Measurements from ENCODE around the gene CUL1.

CUL1 gene

DNA sequence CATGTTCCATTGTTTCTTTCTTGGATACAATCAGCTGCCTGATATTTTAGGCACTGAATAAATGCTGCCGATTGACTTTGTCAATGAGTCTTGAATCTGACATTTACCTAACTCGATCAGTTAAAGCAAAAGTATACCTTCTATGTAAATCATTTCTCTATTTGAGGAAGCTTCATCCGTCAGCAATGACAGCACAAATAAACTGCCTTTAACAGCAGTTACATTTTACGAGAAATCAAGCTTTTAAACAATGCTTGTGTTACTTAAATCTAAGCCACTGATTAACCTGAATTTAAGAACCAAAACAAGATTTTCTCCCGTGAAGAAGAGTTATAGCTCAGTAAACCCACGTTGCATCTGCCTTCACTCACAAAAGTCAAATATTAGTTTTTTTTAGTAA lies 71.3 kb downstream of the CUL1 start:
- no peak for DNase-seq

DNA sequence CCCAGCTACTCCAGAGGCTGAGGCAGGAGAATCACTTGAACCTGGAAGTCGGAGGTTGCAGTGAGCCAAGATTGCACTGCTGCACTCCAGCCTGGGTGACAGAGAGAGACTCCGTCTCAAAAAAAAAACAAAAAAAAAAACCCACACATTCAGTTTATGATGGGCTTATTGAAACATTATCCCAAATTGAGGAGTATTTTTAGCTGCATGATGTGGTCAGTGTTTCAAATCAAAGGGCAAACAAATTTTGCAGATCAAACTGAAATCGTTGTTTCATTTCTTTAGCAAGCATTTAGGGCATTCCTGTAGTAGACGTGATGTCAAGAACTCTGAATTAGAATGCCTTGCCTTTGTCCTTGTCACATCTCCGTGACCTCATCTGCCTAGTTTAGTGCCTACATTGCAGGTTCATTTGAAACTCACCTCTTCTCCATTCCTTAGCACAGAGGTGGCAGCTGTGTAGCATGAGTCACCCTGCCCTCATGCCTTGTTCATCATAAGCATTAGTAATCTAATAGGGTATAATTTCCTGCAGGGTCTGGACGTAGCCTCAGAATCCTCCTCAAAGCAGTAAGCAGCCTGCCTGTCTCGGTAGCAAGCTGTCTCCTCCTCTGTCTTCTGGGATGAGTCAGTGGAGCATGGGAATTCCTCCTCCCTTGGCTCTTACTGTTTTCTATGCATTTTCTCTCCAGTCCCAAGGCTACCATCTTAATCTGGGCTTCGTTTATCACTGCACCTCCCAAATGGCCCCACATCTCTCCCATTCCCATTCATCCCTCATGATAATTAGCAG lies 73.8 kb downstream of the CUL1 start:
- DNase-seq: peak in 1 of 5 experiments; percentile 33

- peak in 2 of 5 experiments; percentile 31 to 91 for DNase-seq
Observed at GRCh38 chr7:148773334-148773733, 74.6 kb downstream of the CUL1 start.

DNA sequence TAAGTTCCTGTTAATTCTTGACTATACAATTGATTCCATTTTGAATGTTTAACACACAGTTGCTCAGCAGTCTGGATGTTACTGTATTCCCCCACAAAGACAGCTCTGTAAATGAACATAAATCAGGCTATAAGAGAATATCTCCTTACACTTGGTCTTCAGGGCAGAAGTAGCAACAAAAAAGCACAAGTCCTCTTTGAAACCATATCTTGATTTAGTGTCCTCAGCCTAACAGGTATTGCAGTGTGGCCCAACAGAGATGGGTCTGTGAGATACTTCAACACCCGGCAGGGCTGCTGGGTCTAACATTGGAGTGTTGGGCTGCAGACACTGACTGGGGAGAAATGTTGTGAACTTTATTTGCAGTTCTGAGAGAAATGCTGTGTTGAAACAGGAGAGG lies 75.8 kb downstream of the CUL1 start:
- DNase-seq: no peak

DNA sequence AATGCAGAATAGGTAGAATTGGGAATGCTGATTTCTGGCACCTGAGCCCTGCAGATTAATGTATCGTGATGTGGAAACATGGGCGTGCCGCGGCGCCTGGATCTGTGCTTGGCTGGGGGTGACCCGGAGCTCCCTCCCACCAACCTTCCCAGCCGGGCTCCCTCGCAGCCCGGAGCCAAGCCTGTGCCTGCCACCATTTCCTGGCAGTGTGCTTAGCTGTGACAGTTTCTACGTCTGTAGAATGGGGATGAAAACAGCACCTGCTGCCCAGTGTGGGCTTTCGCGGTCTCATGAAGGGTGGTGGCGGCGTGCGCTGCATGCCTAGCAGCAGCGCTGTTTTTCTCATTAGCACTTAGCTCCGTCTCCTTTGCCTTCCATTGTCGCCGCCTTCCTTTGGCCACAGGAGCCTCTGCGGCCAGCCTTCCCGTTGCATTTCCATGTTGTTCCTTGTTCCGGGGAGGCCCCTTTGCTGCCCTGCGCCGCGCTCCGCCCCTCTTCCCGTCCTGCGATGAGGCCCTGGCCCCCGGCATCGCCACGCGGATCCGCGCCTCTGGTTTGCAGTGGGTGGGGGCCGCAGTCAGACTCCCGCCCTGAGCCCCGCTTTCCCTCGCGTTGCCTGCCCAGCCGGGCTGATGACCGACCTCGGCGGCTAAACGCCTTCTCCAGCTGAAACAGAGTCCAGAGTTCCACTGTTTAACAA lies 84.2 kb downstream of the CUL1 start:
- DNase-seq: no peak

DNA sequence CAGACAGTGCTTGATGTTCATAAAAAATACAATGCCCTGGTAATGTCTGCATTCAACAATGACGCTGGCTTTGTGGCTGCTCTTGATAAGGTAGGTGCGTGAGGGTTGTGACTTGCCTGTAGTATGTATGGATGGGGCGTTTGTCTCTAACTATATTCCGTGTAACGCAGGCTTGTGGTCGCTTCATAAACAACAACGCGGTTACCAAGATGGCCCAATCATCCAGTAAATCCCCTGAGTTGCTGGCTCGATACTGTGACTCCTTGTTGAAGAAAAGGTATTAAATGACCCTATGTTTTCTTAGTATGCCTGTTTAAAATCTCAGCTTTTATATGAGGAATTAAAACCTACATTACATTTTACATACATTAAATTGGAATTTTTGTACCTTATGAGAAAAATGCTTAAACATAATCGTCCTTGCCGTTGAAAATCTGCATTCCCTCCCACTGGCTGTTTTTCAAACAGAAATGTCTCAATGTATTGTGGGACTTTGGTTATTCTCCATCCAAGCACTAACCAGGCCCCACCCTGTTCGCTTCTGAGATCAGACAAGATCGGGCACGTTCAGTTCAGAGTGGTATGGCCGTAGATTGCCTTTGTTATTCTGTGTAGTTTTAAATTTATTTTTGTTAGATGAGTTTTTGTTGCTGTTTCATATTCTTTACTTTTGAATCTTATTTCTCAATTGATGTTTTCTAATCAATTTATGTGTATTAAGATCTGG lies 85.3 kb downstream of the CUL1 start:
- no peak for DNase-seq

DNA sequence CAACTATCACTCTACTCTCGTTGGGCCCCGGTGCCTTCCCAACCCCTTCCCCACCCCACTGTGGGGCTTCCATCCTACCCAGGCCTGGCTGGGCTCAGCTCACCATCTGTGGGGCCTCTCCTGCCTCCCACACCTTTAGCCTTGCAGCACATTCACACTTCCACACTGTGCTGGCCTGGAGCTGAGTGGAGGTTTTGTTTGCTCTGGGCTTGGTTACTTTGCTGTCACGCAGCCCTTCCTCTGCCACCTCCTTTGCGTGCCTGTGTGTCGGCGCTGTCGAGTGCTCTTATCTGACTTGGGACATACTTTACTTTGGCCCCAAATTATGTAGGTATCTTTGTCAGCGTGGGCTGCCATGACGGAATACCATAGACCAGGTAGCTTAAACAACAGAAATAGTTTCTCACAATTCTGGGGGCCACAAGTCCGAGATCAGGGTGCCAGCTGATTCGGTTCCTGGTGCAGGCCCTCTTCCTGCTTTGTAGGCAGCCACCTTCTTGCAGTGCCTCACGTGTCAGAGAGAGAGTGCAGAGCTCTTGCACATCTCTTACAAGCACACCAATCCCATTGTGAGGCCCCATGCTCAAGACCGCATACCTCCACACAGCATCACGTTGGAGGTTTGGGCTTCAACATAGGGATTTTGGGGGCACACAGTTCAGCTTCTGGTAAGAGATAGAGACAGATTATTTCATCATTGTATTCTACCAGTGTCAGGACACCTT lies 89.0 kb downstream of the CUL1 start:
- DNase-seq: no peak

GRCh38 chr7:148789220-148789619 lies 90.5 kb downstream of the CUL1 start:
- no peak for DNase-seq

DNA sequence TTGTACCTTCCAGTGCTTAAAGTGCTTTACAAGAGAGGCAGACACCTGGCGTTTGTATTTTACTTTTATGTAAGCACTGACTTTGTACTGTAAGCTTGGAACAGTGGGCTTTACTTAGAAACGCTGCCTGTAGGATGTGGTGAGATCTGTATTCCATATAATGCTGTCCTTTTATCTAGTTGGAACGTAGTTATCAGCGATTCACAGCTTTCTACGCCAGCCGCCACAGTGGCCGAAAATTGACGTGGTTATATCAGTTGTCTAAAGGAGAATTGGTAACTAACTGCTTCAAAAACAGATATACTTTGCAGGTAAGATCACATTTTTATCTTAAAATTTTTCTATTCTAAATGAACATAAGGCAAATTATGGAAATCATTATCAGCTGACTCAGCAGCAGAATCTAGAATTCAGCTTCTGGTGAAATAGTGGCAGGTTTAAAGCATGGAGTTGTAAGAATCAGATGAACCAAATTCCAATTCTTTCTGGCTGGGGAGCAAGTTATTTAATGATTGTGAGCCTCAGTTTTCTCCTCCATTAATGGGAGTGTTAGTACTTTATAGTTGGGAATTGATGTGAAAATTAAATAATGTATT lies 91.5 kb downstream of the CUL1 start:
- no peak for DNase-seq

DNA sequence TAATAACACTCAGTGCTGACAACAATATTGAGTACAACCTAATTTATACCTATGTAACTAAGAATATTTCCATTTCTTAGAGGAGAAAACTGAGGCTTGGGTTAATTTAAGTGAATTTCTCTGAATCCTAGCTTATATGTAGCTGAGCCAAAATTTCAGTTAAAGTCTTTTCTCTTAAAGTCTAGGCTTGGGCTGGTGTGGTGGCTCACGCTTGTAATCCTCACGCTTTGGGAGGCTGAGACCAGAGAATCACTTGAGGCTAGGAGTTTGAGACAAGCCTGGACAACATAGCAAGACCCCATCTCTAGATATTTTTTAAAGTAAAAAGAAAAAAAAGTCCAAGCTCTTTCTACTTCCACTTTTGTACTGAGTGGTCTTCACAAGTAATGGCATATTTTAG lies 92.1 kb downstream of the CUL1 start:
- DNase-seq: no peak

DNA sequence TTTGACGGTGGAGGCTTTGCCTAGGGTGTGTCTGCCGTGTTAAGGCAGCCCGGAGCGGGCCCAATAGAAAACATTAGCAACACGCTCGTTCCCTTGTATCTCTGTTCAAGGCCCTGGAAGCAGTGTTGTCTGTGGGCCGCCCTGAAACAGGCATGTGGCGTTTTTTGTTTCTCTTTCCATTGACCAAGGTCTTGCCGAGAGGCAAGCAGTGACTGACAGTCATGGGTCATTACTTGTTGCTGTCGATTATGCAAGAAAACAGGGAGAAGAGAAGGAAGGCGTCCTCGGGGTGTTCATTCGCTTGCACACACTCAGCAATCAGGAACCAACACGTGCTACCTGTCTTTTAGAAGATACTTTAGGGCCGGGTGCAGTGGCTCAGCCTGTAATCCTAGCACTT lies 92.8 kb downstream of the CUL1 start:
- DNase-seq: no peak

GRCh38 chr7:148793590-148793989 lies 94.9 kb downstream of the CUL1 start:
- DNase-seq: no peak

- DNase-seq: no peak
Observed at GRCh38 chr7:148794476-148794875, 95.8 kb downstream of the CUL1 start.

GRCh38 chr7:148796841-148797240 lies 98.1 kb downstream of the CUL1 start:
- DNase-seq: no peak

GRCh38 chr7:148799893-148800555 lies 101.3 kb downstream of the CUL1 start:
- no peak for DNase-seq

- DNase-seq: no peak
Observed at GRCh38 chr7:148800677-148801076, 102.0 kb downstream of the CUL1 start.

DNA sequence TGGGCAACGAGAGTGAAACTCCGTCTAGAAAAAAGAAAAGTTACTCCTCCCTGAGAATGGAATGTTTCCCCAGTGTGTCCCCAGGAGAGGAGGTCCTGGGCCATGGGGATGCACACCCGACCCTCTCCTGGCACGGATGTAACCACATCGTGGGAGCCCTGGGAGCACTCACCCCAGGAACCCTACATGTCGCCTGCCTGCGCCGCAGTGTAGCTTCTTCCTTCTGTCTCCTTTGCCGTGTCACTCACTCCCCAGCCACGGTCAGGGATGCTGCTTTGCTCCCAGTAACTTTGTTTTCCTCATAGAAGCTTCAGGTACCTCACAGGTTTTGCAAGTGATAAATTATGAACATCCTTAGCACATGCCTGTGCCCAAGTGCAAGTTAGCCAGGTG lies 103.4 kb downstream of the CUL1 start:
- no peak for DNase-seq

- no peak for DNase-seq
Observed at GRCh38 chr7:148803094-148803493, 104.4 kb downstream of the CUL1 start.

DNA sequence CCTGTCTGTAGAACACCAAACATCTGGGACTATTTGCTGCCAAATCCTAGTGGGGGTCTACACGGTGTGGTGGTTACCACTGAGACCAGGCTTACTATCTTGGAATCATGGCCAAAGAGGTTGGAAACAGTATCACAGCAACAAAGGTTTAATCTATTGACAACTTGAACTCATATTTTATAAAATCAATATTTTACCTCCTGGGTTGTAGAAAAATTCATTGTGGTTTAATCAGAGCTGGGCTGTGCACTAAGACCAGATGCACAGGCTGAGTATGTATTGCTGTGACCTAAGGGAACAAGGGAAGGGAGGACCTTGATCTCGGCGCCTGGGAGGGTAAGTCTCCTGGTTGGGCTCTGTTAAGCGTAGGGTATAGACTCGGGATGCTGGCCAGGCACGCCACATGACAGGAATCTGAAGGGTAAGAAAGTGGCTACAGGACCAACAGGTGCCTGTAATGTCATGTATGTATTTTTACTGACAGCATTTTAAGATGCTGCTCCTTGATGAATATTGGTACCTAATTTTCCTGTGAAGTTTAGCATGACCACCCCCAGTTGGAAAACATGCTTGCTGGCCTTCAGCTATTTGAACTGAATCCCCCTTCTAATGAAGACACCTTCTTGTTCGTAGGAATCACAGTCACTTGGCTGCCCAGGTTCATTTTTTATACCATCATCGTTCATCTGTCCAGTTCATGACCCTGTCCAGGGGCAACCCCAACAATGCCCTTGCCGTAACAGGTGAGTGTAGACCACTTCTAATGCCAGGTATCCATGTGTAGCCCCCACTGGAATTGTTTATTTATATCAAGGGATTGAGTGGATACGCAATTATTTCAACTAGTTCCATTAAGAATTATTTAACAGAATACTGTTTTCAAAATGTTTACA lies 105.9 kb downstream of the CUL1 start:
- no peak for DNase-seq

- DNase-seq: no peak
Observed at GRCh38 chr7:148806187-148806586, 107.5 kb downstream of the CUL1 start.

GRCh38 chr7:148807436-148807835 lies 108.7 kb downstream of the CUL1 start:
- DNase-seq: no peak
